ENCODE data around the gene MCAT.

Gene MCAT

GRCh38 chr22:43185860-43186261 lies 42.7 kb upstream of the MCAT start:
- peaks cover 0 to 35% (median 11%) of the 10 kb centered on the region in 4 experiments for H3K36me3 ChIP-seq (ENCODE audit: control insufficient read depth in 4 of 4, insufficient read depth in 4 of 4, low read length in 3 of 4)
- H3K4me3 ChIP-seq (ENCODE audit: control insufficient read depth in 1 of 7, extremely low read depth in 1 of 7, insufficient read depth in 4 of 7, low read depth in 2 of 7, low read length in 6 of 7): peak overlapping the region in 6 of 7 experiments; percentile 59 to 86 (median 74)
- peak overlapping the region in 1 of 2 experiments; percentile 37 for H3K27ac ChIP-seq (ENCODE audit: insufficient read depth in 1 of 2, low read depth in 1 of 2, low read length in 2 of 2, poor library complexity in 1 of 2, severe bottlenecking in 2 of 2)
- DNase-seq: no peak
- 59% methylated on average over 8 of the region's 12 CpGs for WGBS (ENCODE audit: insufficient coverage)
- H3K27me3 ChIP-seq (replicated peaks in 2 of 5; ENCODE audit: control insufficient read depth in 4 of 5, insufficient read depth in 5 of 5, low read length in 4 of 5): no peaks in the 10 kb centered on the region
- peaks cover 2 to 35% (median 27%) of the 10 kb centered on the region in 4 experiments for H3K4me1 ChIP-seq (ENCODE audit: control extremely low read depth in 1 of 4, control insufficient read depth in 4 of 4, insufficient read depth in 4 of 4, low read length in 3 of 4)
- CTCF ChIA-PET: interaction anchor here (0.6 to 1.1 kb wide), 2 partner anchors 24 to 197 kb away, joined by 3 read pairs; no protein-coding TSS in a partner anchor
- POLR2A ChIA-PET: interaction anchor here (0.6 to 2.6 kb wide), 2 partner anchors 78 to 217 kb away, joined by 3 to 9 read pairs; no protein-coding TSS in a partner anchor
- H3K9me3 ChIP-seq (ENCODE audit: control extremely low read depth in 1 of 5, control insufficient read depth in 4 of 5, insufficient read depth in 2 of 5, low read depth in 1 of 5, low read length in 4 of 5): peaks cover 0 to 3% (median 0%) of the 10 kb centered on the region in 5 experiments

- Histone ChIP-seq H3K9me3 (ENCODE audit: control extremely low read depth in 1 of 5, control insufficient read depth in 4 of 5, insufficient read depth in 2 of 5, low read depth in 1 of 5, low read length in 4 of 5) (no peaks in the 10 kb centered on the region), H3K27me3 (replicated peaks in 2 of 5; ENCODE audit: control insufficient read depth in 4 of 5, insufficient read depth in 5 of 5, low read length in 4 of 5) (no peaks in the 10 kb centered on the region), H3K36me3 (ENCODE audit: control insufficient read depth in 4 of 4, insufficient read depth in 4 of 4, low read length in 3 of 4) (peaks cover 2 to 56% (median 27%) of the 10 kb centered on the region in 4 experiments), H3K4me1 (ENCODE audit: control extremely low read depth in 1 of 4, control insufficient read depth in 4 of 4, insufficient read depth in 4 of 4, low read length in 3 of 4) (peaks cover 2 to 35% (median 27%) of the 10 kb centered on the region in 4 experiments), H3K27ac (ENCODE audit: insufficient read depth in 1 of 2, low read depth in 1 of 2, low read length in 2 of 2, poor library complexity in 1 of 2, severe bottlenecking in 2 of 2) (peak overlapping the region in 1 of 2 experiments; percentile 38), H3K4me3 (ENCODE audit: control insufficient read depth in 1 of 7, extremely low read depth in 1 of 7, insufficient read depth in 4 of 7, low read depth in 2 of 7, low read length in 6 of 7) (no peak overlapping the region)
- WGBS (ENCODE audit: insufficient coverage): 79% methylated on average over 11 of the region's 12 CpGs
- ChIA-PET CTCF (interaction anchor here (1.2 kb wide), 1 partner anchor 19 kb away, joined by 4 read pairs; no protein-coding TSS in a partner anchor), POLR2A (no interaction called here)
- DNase-seq: peak in 2 of 3 donors; percentile 68 to 81
Observed at GRCh38 chr22:43183496-43184277, 40.5 kb upstream of the MCAT start.

- 97% methylated on average over 14 of the region's 17 CpGs for WGBS (ENCODE audit: insufficient coverage)
- H3K36me3 ChIP-seq (ENCODE audit: control insufficient read depth in 4 of 4, insufficient read depth in 4 of 4, low read length in 3 of 4): peaks cover 2 to 62% (median 33%) of the 10 kb centered on the region in 4 experiments
Observed at GRCh38 chr22:43182726-43183125, 39.5 kb upstream of the MCAT start.

GRCh38 chr22:43182118-43182517 lies 38.9 kb upstream of the MCAT start:
- POLR2A ChIA-PET: no interaction called here
- peaks cover 0 to 29% (median 23%) of the 10 kb centered on the region in 4 experiments for H3K4me1 ChIP-seq (ENCODE audit: control extremely low read depth in 1 of 4, control insufficient read depth in 4 of 4, insufficient read depth in 4 of 4, low read length in 3 of 4)
- H3K36me3 ChIP-seq (ENCODE audit: control insufficient read depth in 4 of 4, insufficient read depth in 4 of 4, low read length in 3 of 4): peaks cover 2 to 68% (median 37%) of the 10 kb centered on the region in 4 experiments
- no peak for DNase-seq
- no peaks in the 10 kb centered on the region for H3K9me3 ChIP-seq (ENCODE audit: control extremely low read depth in 1 of 5, control insufficient read depth in 4 of 5, insufficient read depth in 2 of 5, low read depth in 1 of 5, low read length in 4 of 5)
- H3K27ac ChIP-seq (ENCODE audit: insufficient read depth in 1 of 2, low read depth in 1 of 2, low read length in 2 of 2, poor library complexity in 1 of 2, severe bottlenecking in 2 of 2): no peak overlapping the region
- WGBS (ENCODE audit: insufficient coverage): 96% methylated on average over 8 of the region's 10 CpGs
- H3K4me3 ChIP-seq (ENCODE audit: control insufficient read depth in 1 of 7, extremely low read depth in 1 of 7, insufficient read depth in 4 of 7, low read depth in 2 of 7, low read length in 6 of 7): no peak overlapping the region
- CTCF ChIA-PET: no interaction called here
- H3K27me3 ChIP-seq (replicated peaks in 2 of 5; ENCODE audit: control insufficient read depth in 4 of 5, insufficient read depth in 5 of 5, low read length in 4 of 5): no peaks in the 10 kb centered on the region

More at GRCh38 chr22:43182726-43183125, 39.5 kb upstream of the MCAT start:
- no peaks in the 10 kb centered on the region for H3K27me3 ChIP-seq (replicated peaks in 2 of 5; ENCODE audit: control insufficient read depth in 4 of 5, insufficient read depth in 5 of 5, low read length in 4 of 5)
- peaks cover 0 to 29% (median 24%) of the 10 kb centered on the region in 4 experiments for H3K4me1 ChIP-seq (ENCODE audit: control extremely low read depth in 1 of 4, control insufficient read depth in 4 of 4, insufficient read depth in 4 of 4, low read length in 3 of 4)
- DNase-seq: no peak
- no peak overlapping the region for H3K27ac ChIP-seq (ENCODE audit: insufficient read depth in 1 of 2, low read depth in 1 of 2, low read length in 2 of 2, poor library complexity in 1 of 2, severe bottlenecking in 2 of 2)
- H3K4me3 ChIP-seq (ENCODE audit: control insufficient read depth in 1 of 7, extremely low read depth in 1 of 7, insufficient read depth in 4 of 7, low read depth in 2 of 7, low read length in 6 of 7): no peak overlapping the region
- POLR2A ChIA-PET: interaction anchor here (0.6 kb wide), 1 partner anchor 21 kb away, joined by 5 read pairs; no protein-coding TSS in a partner anchor
- CTCF ChIA-PET: no interaction called here
- no peaks in the 10 kb centered on the region for H3K9me3 ChIP-seq (ENCODE audit: control extremely low read depth in 1 of 5, control insufficient read depth in 4 of 5, insufficient read depth in 2 of 5, low read depth in 1 of 5, low read length in 4 of 5)

- peaks cover 2 to 73% (median 39%) of the 10 kb centered on the region in 4 experiments for H3K36me3 ChIP-seq (ENCODE audit: control insufficient read depth in 4 of 4, insufficient read depth in 4 of 4, low read length in 3 of 4)
- H3K27ac ChIP-seq (ENCODE audit: insufficient read depth in 1 of 2, low read depth in 1 of 2, low read length in 2 of 2, poor library complexity in 1 of 2, severe bottlenecking in 2 of 2): no peak overlapping the region
- CTCF ChIA-PET: interaction anchor here (1.3 kb wide), 1 partner anchor 13 kb away, joined by 3 read pairs; no protein-coding TSS in a partner anchor
- WGBS (ENCODE audit: insufficient coverage): 97% methylated on average over 9 of the region's 13 CpGs
- POLR2A ChIA-PET: no interaction called here
- no peak for DNase-seq
- peaks cover 0 to 26% (median 21%) of the 10 kb centered on the region in 4 experiments for H3K4me1 ChIP-seq (ENCODE audit: control extremely low read depth in 1 of 4, control insufficient read depth in 4 of 4, insufficient read depth in 4 of 4, low read length in 3 of 4)
- no peaks in the 10 kb centered on the region for H3K27me3 ChIP-seq (replicated peaks in 2 of 5; ENCODE audit: control insufficient read depth in 4 of 5, insufficient read depth in 5 of 5, low read length in 4 of 5)
- no peak overlapping the region for H3K4me3 ChIP-seq (ENCODE audit: control insufficient read depth in 1 of 7, extremely low read depth in 1 of 7, insufficient read depth in 4 of 7, low read depth in 2 of 7, low read length in 6 of 7)
- no peaks in the 10 kb centered on the region for H3K9me3 ChIP-seq (ENCODE audit: control extremely low read depth in 1 of 5, control insufficient read depth in 4 of 5, insufficient read depth in 2 of 5, low read depth in 1 of 5, low read length in 4 of 5)
Observed at GRCh38 chr22:43181321-43182076, 38.3 kb upstream of the MCAT start.

GRCh38 chr22:43180670-43181069 lies 37.5 kb upstream of the MCAT start:
- ChIA-PET POLR2A (no interaction called here), CTCF (interaction anchor here (1.0 to 1.3 kb wide), 2 partner anchors 12 to 51 kb away, joined by 3 read pairs; no protein-coding TSS in a partner anchor)
- Histone ChIP-seq H3K9me3 (ENCODE audit: control extremely low read depth in 1 of 5, control insufficient read depth in 4 of 5, insufficient read depth in 2 of 5, low read depth in 1 of 5, low read length in 4 of 5) (no peaks in the 10 kb centered on the region), H3K4me1 (ENCODE audit: control extremely low read depth in 1 of 4, control insufficient read depth in 4 of 4, insufficient read depth in 4 of 4, low read length in 3 of 4) (peaks cover 0 to 18% (median 13%) of the 10 kb centered on the region in 4 experiments), H3K27ac (ENCODE audit: insufficient read depth in 1 of 2, low read depth in 1 of 2, low read length in 2 of 2, poor library complexity in 1 of 2, severe bottlenecking in 2 of 2) (no peak overlapping the region), H3K36me3 (ENCODE audit: control insufficient read depth in 4 of 4, insufficient read depth in 4 of 4, low read length in 3 of 4) (peaks cover 2 to 79% (median 43%) of the 10 kb centered on the region in 4 experiments), H3K4me3 (ENCODE audit: control insufficient read depth in 1 of 7, extremely low read depth in 1 of 7, insufficient read depth in 4 of 7, low read depth in 2 of 7, low read length in 6 of 7) (no peak overlapping the region), H3K27me3 (replicated peaks in 2 of 5; ENCODE audit: control insufficient read depth in 4 of 5, insufficient read depth in 5 of 5, low read length in 4 of 5) (no peaks in the 10 kb centered on the region)
- no peak for DNase-seq
- WGBS (ENCODE audit: insufficient coverage): 96% methylated on average over 15 of the region's 15 CpGs
